HepG2 (cell line): Measurements from ENCODE around the gene HSPA4L. TPM values are rescaled to one million over a fixed set of nuclear protein-coding genes. Genes with fewer than 3 reads are reported as not detected.

Experiments
- ATAC-seq: fragments of 200-7000 bp; cut with Tn5 transposase; 3 replicates; pipeline ENCODE4 v1.9.1; 2020; ENCODE audit warnings: mild to moderate bottlenecking, moderate library complexity
- BruUV-seq: library from RNA; stranded (reverse); fragments of 400-500 nt; replicated peaks from 2 replicates; lab custom pipeline; 2021; lab: Mats Ljungman, UMichigan
- CTCF ChIA-PET: fragments of 300-600 bp; formaldehyde crosslinking; extraction: SDS; loops from one replicate; lab custom pipeline; 2021; ENCODE audit warnings: low total read pairs, inconsistent platforms, low intra/inter-chr PET ratio; lab: Yijun Ruan, JAX
- POLR2A ChIA-PET: fragments of 350-600 bp; sonication (Branson Sonifier 250); formaldehyde crosslinking; loops from one replicate; lab custom pipeline; 2020; ENCODE audit warnings: antibody characterized with exemption, inconsistent platforms; lab: Yijun Ruan, JAX
- DNase-seq: peaks from one replicate; pipeline ENCODE4 v3.0.0-alpha.2; 2015; ENCODE audit warnings: low spot score
- FAIRE-seq: peaks from 3 replicates; lab custom pipeline; 2011; peaks lifted over from hg19 to GRCh38; lab: Jason Lieb, UNC
- H2AFZ ChIP-seq: one replicate; pipeline ENCODE4 v1.6.1; 2011; ENCODE audit warnings: low read length, inconsistent platforms
- H3K27ac ChIP-seq: fragments of 300-600 bp; 3 replicates; pipeline ENCODE4 v1.8.0; 2011; ENCODE audit warnings: mixed run types, mild to moderate bottlenecking, mixed read lengths, low read length, inconsistent platforms; ENCODE audit not compliant: insufficient read depth; ENCODE audit errors: extremely low read length
- H3K27me3 ChIP-seq, 2 experiments: fragments of 200-600 bp in 1 of 2; 2 replicates in 1 of 2; 3 replicates in 1 of 2; pipeline versions ENCODE4 v1.6.0 to v1.8.0; 2011; ENCODE audit warnings: low read length in 2 of 2, mild to moderate bottlenecking in 2 of 2, moderate library complexity in 2 of 2, inconsistent platforms in 1 of 2; ENCODE audit not compliant: insufficient read depth in 2 of 2, control insufficient read depth in 1 of 2
- H3K36me3 ChIP-seq, 2 experiments: fragments of 200-600 bp in 1 of 2; replicated peaks in 1 of 2; 2 replicates in 1 of 2; 3 replicates in 1 of 2; pipeline versions ENCODE4 v1.5.1 to v1.8.0; 2011; ENCODE audit warnings: low read length in 2 of 2, inconsistent platforms in 1 of 2; ENCODE audit not compliant: insufficient read depth in 2 of 2, control insufficient read depth in 1 of 2
- H3K4me1 ChIP-seq: 2 replicates; pipeline ENCODE4 v1.5.1; 2012; ENCODE audit warnings: low read length, inconsistent platforms; ENCODE audit not compliant: insufficient read depth
- H3K4me2 ChIP-seq: 2 replicates; pipeline ENCODE4 v1.6.0; 2011; ENCODE audit warnings: low read depth, low read length, inconsistent platforms
- H3K4me3 ChIP-seq, 3 experiments: fragments of 200-600 bp in 1 of 3; sonication (generic), shearing (Covaris generic) in 1 of 3; replicated peaks in 1 of 3; 2 replicates each; pipeline ENCODE4 v1.5.1; 2011 to 2016; ENCODE audit warnings: low read length in 3 of 3, inconsistent platforms in 2 of 3, low read depth in 2 of 3, mild to moderate bottlenecking in 2 of 3, control low read depth in 1 of 3, mixed read lengths in 1 of 3; ENCODE audit not compliant: insufficient read depth in 1 of 3
- H3K79me2 ChIP-seq: one replicate; pipeline ENCODE4 v1.6.1; 2011; ENCODE audit warnings: low read length, inconsistent platforms; ENCODE audit not compliant: insufficient read depth
- H3K9ac ChIP-seq: 2 replicates; pipeline ENCODE4 v1.6.0; 2011; ENCODE audit warnings: mild to moderate bottlenecking, low read depth, low read length, inconsistent platforms; ENCODE audit not compliant: insufficient read depth
- H3K9me3 ChIP-seq: 2 replicates; pipeline ENCODE4 v1.5.1; 2012; ENCODE audit warnings: mild to moderate bottlenecking, low read length
- H4K20me1 ChIP-seq: 2 replicates; pipeline ENCODE4 v1.6.0; 2011; ENCODE audit warnings: inconsistent platforms, mild to moderate bottlenecking, low read length, moderate library complexity; ENCODE audit not compliant: insufficient read depth
- DNMT1 ChIP-seq: sonication (generic); formaldehyde crosslinking; IDR thresholded peaks from 2 replicates; pipeline ENCODE4 v1.5.1; 2020; ENCODE audit warnings: mild to moderate bottlenecking, missing genetic modification reagents
- EP300 ChIP-seq, 3 experiments: sonication (generic) in 1 of 3; formaldehyde crosslinking in 1 of 3; IDR thresholded peaks; 2 replicates each; pipeline versions ENCODE4 v1.5.1 to v1.6.1; 2011 to 2020; ENCODE audit warnings: low read depth in 2 of 3, low read length in 2 of 3, borderline replicate concordance in 1 of 3, improper control_type of control experiment in 1 of 3, mild to moderate bottlenecking in 1 of 3, missing genetic modification reagents in 1 of 3, moderate library complexity in 1 of 3
- SIN3B ChIP-seq: fragments of 150-350 bp; IDR thresholded peaks from 2 replicates; pipeline ENCODE4 v1.6.1; 2014; ENCODE audit warnings: low read length
- SP5 ChIP-seq: IDR thresholded peaks from 2 replicates; pipeline ENCODE4 v1.6.1; 2016; ENCODE audit warnings: low read depth, borderline replicate concordance
- TAF1 ChIP-seq: sonication (generic); formaldehyde crosslinking; IDR thresholded peaks from 2 replicates; pipeline ENCODE4 v1.4.0; 2020; ENCODE audit warnings: missing genetic modification reagents
- ZNF207 ChIP-seq: fragments of 450-650 bp; IDR thresholded peaks from 2 replicates; pipeline ENCODE4 v1.6.1; 2016; ENCODE audit warnings: antibody characterized with exemption, borderline replicate concordance
- ZNF672 ChIP-seq: sonication (generic); formaldehyde crosslinking; IDR thresholded peaks from 2 replicates; pipeline ENCODE4 v1.8.1; 2022; ENCODE audit warnings: missing genetic modification reagents
- ZNF674 ChIP-seq: sonication (generic); formaldehyde crosslinking; IDR thresholded peaks from 2 replicates; pipeline ENCODE4 v1.5.0; 2020; ENCODE audit warnings: low read depth, mild to moderate bottlenecking, missing genetic modification reagents
- ZNF780A ChIP-seq: sonication (generic); formaldehyde crosslinking; IDR thresholded peaks from 2 replicates; pipeline ENCODE4 v1.8.0; 2022; ENCODE audit warnings: mild to moderate bottlenecking, missing genetic modification reagents, moderate library complexity
- WGBS: methylation state at CpG from one replicate; pipeline ENCODE4 v1.1.6; 2017; ENCODE audit warnings: low lambda C conversion rate; 5-methylcytosine and 5-hydroxymethylcytosine counted together
- in situ Hi-C: cut with HindIII; loops from 2 replicates; pipeline ENCODE4 v1.10.0; 2017; ENCODE audit warnings: low pct_unique_long_range_greater_than_20kb; ENCODE audit not compliant: extremely low pct_ligation_motif_present
- intact Hi-C: fragments of 100-400 bp; cut with micrococcal nuclease; formaldehyde crosslinking; loops from one replicate; pipeline ENCODE4 v1.10.0; 2022; ENCODE audit not compliant: unreplicated experiment
- polyA plus RNA-seq, 8 experiments: library from polyadenylated mRNA; depleted of rRNA in 3 of 8; stranded (reverse) in 7 of 8; unstranded in 1 of 8; fragments of >200 nt; fragmentation: Illumina TruSeq in 4 of 8; extraction: Trizol in 4 of 8; gene quantifications; 2 replicates each; pipeline versions ENCODE4 v1.2.1 to v1.2.3, GENCODE V29; 2011 to 2016; ENCODE audit warnings: low read depth in 4 of 8, missing spikeins in 1 of 8, mixed read lengths in 1 of 8; ENCODE audit not compliant: insufficient read depth in 1 of 8
- total RNA-seq, 5 experiments: library from RNA; depleted of rRNA; stranded (reverse); fragments of >200 nt; fragmentation: Illumina TruSeq; extraction: Trizol; gene quantifications; 2 replicates each; pipeline ENCODE4 v1.2.3, GENCODE V29; 2016; ENCODE audit warnings: low read depth in 1 of 5
- TF ChIP-seq, protein P1 (sequence below): sonication (generic); formaldehyde crosslinking; IDR thresholded peaks from 2 replicates; pipeline ENCODE4 v1.4.0; 2020; ENCODE audit warnings: mild to moderate bottlenecking, missing genetic modification reagents, borderline replicate concordance
- TF ChIP-seq, protein P2 (sequence below): sonication (generic); formaldehyde crosslinking; IDR thresholded peaks from 2 replicates; pipeline ENCODE4 v1.4.0; 2020; ENCODE audit warnings: missing genetic modification reagents
- TF ChIP-seq, protein P3 (sequence below): IDR thresholded peaks from 2 replicates; pipeline ENCODE4 v1.6.1; 2016

HSPA4L gene
- total and polyA plus RNA-seq, 2 of the 13 experiments (the other 11 are each of a cell fraction or from before 2014, with no cell fraction given), result 3.7 to 31.5 TPM

DNA sequence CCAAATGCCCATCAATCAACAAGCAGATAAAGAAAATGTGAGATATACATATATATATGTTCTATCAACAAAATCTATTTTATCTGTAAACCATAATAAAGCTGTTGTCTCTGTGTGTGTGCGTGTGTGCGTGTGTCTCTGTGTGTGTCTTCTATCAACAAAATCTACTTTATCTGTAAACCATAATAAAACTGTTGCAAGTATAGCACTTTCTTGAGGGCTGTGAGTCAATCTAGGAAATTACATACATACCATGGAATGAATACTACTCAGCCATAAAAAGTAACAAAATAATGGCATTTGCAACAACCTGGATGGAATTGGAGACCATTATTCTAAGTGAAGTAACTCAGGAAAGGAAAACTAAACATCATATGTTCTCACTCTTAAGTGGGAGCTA lies 86.1 kb downstream of the HSPA4L start:
- no peaks in the 10 kb centered on the region for H3K9me3 ChIP-seq
- H3K4me2 ChIP-seq, result no peak overlapping the region
- H3K79me2 ChIP-seq, result no peaks in the 10 kb centered on the region
- intact Hi-C loops, result no loop called here
- H3K9ac ChIP-seq, result no peak overlapping the region
- ChIA-PET POLR2A (no interaction called here), CTCF (no interaction called here)
- H3K4me1 ChIP-seq, result no peaks in the 10 kb centered on the region
- no peaks in the 10 kb centered on the region for H3K27me3 ChIP-seq
- no peak for TF ChIP-seq SIN3B
- H3K4me3 ChIP-seq, result no peak overlapping the region
- FAIRE-seq (no peak), ATAC-seq (no peak), DNase-seq (no peak)
- in situ Hi-C loops, result no loop called here
- no TSS peak for BruUV-seq
- H3K36me3 ChIP-seq, result no peaks in the 10 kb centered on the region
- H2AFZ ChIP-seq, result no peak overlapping the region
- no peak overlapping the region for H3K27ac ChIP-seq
- WGBS, result 94% methylated on average over 2 of the region's 2 CpGs
- no peaks in the 10 kb centered on the region for H4K20me1 ChIP-seq

DNA sequence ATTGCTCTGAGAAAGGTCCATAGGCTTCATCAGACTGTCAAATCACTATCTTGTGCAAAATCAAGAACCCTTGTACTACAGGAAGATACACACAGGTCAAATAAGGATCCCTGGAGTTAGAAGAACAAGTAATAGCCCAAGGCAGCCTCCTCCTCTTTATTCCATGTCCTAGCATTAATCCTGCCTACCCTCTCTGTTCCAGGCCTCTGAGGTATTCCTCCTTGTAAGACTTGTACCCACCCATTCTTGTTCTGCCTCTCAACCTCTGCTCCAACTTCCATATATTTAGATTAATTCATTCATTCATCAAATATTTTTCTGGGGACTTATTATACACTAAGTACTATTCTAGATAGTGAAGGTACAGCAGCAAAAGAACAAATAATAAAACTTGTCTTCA lies 88.2 kb downstream of the HSPA4L start:
- in situ Hi-C loops, result no loop called here
- Histone ChIP-seq H3K4me3 (no peak overlapping the region), H3K4me1 (no peaks in the 10 kb centered on the region), H4K20me1 (no peaks in the 10 kb centered on the region), H3K9ac (no peak overlapping the region), H3K79me2 (no peaks in the 10 kb centered on the region), H2AFZ (no peak overlapping the region), H3K27ac (no peak overlapping the region), H3K27me3 (no peaks in the 10 kb centered on the region), H3K36me3 (no peaks in the 10 kb centered on the region), H3K4me2 (no peak overlapping the region), H3K9me3 (no peaks in the 10 kb centered on the region)
- BruUV-seq, result no TSS peak
- FAIRE-seq (no peak), DNase-seq (no peak), ATAC-seq (no peak)
- POLR2A ChIA-PET, result no interaction called here
- intact Hi-C loops, result no loop called here
- CTCF ChIA-PET, result no interaction called here
- TF ChIP-seq, protein P1, sequence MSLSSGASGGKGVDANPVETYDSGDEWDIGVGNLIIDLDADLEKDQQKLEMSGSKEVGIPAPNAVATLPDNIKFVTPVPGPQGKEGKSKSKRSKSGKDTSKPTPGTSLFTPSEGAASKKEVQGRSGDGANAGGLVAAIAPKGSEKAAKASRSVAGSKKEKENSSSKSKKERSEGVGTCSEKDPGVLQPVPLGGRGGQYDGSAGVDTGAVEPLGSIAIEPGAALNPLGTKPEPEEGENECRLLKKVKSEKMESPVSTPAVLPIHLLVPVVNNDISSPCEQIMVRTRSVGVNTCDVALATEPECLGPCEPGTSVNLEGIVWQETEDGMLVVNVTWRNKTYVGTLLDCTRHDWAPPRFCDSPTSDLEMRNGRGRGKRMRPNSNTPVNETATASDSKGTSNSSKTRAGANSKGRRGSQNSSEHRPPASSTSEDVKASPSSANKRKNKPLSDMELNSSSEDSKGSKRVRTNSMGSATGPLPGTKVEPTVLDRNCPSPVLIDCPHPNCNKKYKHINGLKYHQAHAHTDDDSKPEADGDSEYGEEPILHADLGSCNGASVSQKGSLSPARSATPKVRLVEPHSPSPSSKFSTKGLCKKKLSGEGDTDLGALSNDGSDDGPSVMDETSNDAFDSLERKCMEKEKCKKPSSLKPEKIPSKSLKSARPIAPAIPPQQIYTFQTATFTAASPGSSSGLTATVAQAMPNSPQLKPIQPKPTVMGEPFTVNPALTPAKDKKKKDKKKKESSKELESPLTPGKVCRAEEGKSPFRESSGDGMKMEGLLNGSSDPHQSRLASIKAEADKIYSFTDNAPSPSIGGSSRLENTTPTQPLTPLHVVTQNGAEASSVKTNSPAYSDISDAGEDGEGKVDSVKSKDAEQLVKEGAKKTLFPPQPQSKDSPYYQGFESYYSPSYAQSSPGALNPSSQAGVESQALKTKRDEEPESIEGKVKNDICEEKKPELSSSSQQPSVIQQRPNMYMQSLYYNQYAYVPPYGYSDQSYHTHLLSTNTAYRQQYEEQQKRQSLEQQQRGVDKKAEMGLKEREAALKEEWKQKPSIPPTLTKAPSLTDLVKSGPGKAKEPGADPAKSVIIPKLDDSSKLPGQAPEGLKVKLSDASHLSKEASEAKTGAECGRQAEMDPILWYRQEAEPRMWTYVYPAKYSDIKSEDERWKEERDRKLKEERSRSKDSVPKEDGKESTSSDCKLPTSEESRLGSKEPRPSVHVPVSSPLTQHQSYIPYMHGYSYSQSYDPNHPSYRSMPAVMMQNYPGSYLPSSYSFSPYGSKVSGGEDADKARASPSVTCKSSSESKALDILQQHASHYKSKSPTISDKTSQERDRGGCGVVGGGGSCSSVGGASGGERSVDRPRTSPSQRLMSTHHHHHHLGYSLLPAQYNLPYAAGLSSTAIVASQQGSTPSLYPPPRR (CRISPR knock-in tag), result no peak
- no peak for TF ChIP-seq ZNF672
- no peak for TF ChIP-seq ZNF674
- no peak for TF ChIP-seq ZNF207
- TF ChIP-seq TAF1 (CRISPR knock-in tag), result no peak
- TF ChIP-seq, protein P2, sequence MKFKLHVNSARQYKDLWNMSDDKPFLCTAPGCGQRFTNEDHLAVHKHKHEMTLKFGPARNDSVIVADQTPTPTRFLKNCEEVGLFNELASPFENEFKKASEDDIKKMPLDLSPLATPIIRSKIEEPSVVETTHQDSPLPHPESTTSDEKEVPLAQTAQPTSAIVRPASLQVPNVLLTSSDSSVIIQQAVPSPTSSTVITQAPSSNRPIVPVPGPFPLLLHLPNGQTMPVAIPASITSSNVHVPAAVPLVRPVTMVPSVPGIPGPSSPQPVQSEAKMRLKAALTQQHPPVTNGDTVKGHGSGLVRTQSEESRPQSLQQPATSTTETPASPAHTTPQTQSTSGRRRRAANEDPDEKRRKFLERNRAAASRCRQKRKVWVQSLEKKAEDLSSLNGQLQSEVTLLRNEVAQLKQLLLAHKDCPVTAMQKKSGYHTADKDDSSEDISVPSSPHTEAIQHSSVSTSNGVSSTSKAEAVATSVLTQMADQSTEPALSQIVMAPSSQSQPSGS (CRISPR knock-in tag), result no peak
- TF ChIP-seq, protein P3, sequence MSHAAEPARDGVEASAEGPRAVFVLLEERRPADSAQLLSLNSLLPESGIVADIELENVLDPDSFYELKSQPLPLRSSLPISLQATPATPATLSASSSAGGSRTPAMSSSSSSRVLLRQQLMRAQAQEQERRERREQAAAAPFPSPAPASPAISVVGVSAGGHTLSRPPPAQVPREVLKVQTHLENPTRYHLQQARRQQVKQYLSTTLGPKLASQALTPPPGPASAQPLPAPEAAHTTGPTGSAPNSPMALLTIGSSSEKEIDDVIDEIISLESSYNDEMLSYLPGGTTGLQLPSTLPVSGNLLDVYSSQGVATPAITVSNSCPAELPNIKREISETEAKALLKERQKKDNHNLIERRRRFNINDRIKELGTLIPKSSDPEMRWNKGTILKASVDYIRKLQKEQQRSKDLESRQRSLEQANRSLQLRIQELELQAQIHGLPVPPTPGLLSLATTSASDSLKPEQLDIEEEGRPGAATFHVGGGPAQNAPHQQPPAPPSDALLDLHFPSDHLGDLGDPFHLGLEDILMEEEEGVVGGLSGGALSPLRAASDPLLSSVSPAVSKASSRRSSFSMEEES (CRISPR knock-in tag), result no peak
- TF ChIP-seq SP5, result no peak
- TF ChIP-seq ZNF780A (CRISPR knock-in tag), result no peak
- TF ChIP-seq DNMT1 (CRISPR knock-in tag), result no peak
- TF ChIP-seq EP300 (IDR thresholded peaks at IDR 0.05; ENCODE audit: low read depth in 2 of 2, low read length in 2 of 2), result no peak
- TF ChIP-seq EP300 (CRISPR knock-in tag; IDR thresholded peaks at IDR 0.05; ENCODE audit: borderline replicate concordance), result no peak
